GM12872 (cell line): Measurements from ENCODE around the gene SHB.

Experiments
- CTCF ChIP-seq: IDR thresholded peaks from 3 replicates; pipeline ENCODE4 v1.5.1; 2011; ENCODE audit warnings: low read depth, mild to moderate bottlenecking, low read length, moderate library complexity; ENCODE audit not compliant: insufficient read depth

The SHB gene

GRCh38 chr9:38068701-38069628 is at the start of gene SHB:
TSS of gene SHB (minus strand) at chr9:38069227. CDS start at chr9:38068645, 582 bp downstream.
- peak; percentile 35; the same call in 2 of the 3 replicates for TF ChIP-seq CTCF

- TF ChIP-seq CTCF: no peak
Observed at GRCh38 chr9:38117651-38118050, 48.6 kb upstream of the SHB start.

GRCh38 chr9:38114905-38115304 is 45.9 kb upstream of the SHB start:
- no peak for TF ChIP-seq CTCF

- no peak for TF ChIP-seq CTCF
Observed at GRCh38 chr9:38112456-38112855, 43.4 kb upstream of the SHB start.

GRCh38 chr9:38112049-38112448 is 43.0 kb upstream of the SHB start:
- TF ChIP-seq CTCF: no peak

- TF ChIP-seq CTCF: no peak
Observed at GRCh38 chr9:38110476-38110875, 41.4 kb upstream of the SHB start.

GRCh38 chr9:38109601-38110000 is 40.6 kb upstream of the SHB start:
- TF ChIP-seq CTCF: no peak
